Measurements from ENCODE around the gene FBXO31.

DNA sequence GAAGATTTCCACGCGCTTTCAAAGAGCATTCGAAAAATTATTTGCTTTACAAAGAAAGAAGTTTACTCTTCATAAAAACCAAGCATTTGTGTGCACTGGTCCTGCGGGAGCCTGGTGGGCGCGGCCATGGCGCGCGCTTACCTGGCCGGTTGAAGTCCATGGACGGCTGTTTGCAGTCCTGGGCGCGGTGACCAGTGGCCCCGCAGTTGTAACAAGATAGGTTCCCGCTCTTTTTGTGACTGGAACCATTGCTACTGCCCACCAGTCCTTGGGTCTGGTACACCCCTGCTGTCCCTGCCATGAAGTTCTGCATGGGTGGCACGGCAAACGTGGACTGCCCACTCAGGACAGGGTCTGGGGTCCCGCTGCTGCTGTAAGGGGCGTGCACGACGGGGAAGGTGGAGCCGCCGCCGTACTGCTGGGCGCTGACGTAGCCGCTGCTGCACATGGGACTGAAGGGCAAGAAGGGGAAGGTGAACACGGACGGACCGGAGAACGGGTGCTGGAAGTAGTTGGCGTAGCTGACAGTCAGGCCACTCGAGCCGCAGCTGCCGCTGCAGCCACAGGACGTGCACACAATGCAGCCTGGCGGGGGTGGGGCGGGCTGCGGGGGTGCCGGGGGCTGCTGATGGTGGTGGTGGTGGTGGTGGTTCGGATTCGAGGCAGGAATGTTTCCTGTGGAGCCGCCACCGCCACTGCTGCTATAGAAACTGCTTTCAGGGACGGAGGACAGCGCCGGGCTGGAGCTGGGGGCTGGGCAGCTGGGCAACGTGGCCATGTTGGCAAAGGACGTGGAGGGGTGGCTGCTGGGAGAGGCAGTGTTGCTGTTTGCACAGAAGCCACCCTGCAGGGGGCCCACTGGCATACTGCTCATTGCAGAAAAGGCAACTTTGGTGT lies 28.0 kb upstream of the FBXO31 start:
- TF ChIP-seq, protein P1, sequence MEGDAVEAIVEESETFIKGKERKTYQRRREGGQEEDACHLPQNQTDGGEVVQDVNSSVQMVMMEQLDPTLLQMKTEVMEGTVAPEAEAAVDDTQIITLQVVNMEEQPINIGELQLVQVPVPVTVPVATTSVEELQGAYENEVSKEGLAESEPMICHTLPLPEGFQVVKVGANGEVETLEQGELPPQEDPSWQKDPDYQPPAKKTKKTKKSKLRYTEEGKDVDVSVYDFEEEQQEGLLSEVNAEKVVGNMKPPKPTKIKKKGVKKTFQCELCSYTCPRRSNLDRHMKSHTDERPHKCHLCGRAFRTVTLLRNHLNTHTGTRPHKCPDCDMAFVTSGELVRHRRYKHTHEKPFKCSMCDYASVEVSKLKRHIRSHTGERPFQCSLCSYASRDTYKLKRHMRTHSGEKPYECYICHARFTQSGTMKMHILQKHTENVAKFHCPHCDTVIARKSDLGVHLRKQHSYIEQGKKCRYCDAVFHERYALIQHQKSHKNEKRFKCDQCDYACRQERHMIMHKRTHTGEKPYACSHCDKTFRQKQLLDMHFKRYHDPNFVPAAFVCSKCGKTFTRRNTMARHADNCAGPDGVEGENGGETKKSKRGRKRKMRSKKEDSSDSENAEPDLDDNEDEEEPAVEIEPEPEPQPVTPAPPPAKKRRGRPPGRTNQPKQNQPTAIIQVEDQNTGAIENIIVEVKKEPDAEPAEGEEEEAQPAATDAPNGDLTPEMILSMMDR (IDR thresholded peaks at IDR 0.05; ENCODE audit: low read length): no peak
- TF ChIP-seq EZH2 (IDR thresholded peaks at IDR 0.05; ENCODE audit: borderline replicate concordance, low read length): no peak
